KMS-11 (cell line): ENCODE measurements around the gene ECE1.
"Not testable (repeated sequence)": the region's sequence is repeated elsewhere in the genome, so short reads cannot be mapped to it uniquely, and the experiment has no call there.

Source experiments
- H2AFZ ChIP-seq: fragments of 200-600 bp; sonication (generic); 2 replicates; pipeline ENCODE4 v1.6.1; 2016; ENCODE audit warnings: antibody characterized with exemption, mixed run types, low read depth
- H3K27ac ChIP-seq: fragments of 200-600 bp; sonication (generic); 2 replicates; pipeline ENCODE4 v1.6.1; 2016; ENCODE audit warnings: mild to moderate bottlenecking, mixed run types
- H3K27me3 ChIP-seq: fragments of 200-600 bp; sonication (generic); 2 replicates; pipeline ENCODE4 v1.6.1; 2017; ENCODE audit warnings: mild to moderate bottlenecking, low read depth, mixed run types, moderate library complexity; ENCODE audit not compliant: insufficient read depth
- H3K36me3 ChIP-seq: fragments of 200-600 bp; sonication (generic); 2 replicates; pipeline ENCODE4 v1.6.1; 2017; ENCODE audit warnings: mild to moderate bottlenecking, mixed run types; ENCODE audit not compliant: insufficient read depth
- H3K4me1 ChIP-seq: fragments of 200-600 bp; sonication (generic); 2 replicates; pipeline ENCODE4 v1.6.1; 2016; ENCODE audit warnings: mild to moderate bottlenecking, low read depth, mixed run types; ENCODE audit not compliant: poor library complexity, severe bottlenecking
- H3K4me2 ChIP-seq: fragments of 200-600 bp; sonication (generic); 2 replicates; pipeline ENCODE4 v1.7.0; 2016; ENCODE audit warnings: mild to moderate bottlenecking, mixed run types
- H3K4me3 ChIP-seq: fragments of 200-600 bp; sonication (generic); IDR thresholded peaks from 2 replicates; pipeline ENCODE4 v1.6.1; 2017; ENCODE audit warnings: low read depth, low read length, mixed read lengths; ENCODE audit not compliant: insufficient read depth
- H3K79me2 ChIP-seq: fragments of 200-600 bp; sonication (generic); 2 replicates; pipeline ENCODE4 v1.6.1; 2016; ENCODE audit warnings: low read depth, mixed run types; ENCODE audit not compliant: insufficient read depth
- H3K9ac ChIP-seq: fragments of 200-600 bp; sonication (generic); 2 replicates; pipeline ENCODE4 v1.6.1; 2016; ENCODE audit warnings: mild to moderate bottlenecking, mixed run types
- H4K20me1 ChIP-seq: fragments of 200-600 bp; sonication (generic); 2 replicates; pipeline ENCODE4 v1.6.1; 2016; ENCODE audit warnings: mild to moderate bottlenecking, mixed run types; ENCODE audit not compliant: insufficient read depth
- CTCF ChIP-seq: fragments of 200-600 bp; sonication (generic); conservative IDR thresholded peaks from 2 replicates; pipeline ENCODE4 v1.6.1; 2017; ENCODE audit warnings: low read depth, mild to moderate bottlenecking, antibody characterized with exemption, low read length, moderate library complexity, mixed read lengths

ECE1 gene

GRCh38 chr1:21283524-21283923, 6.7 kb downstream of the ECE1 start:
- Histone ChIP-seq H3K4me2 (no peak overlapping the region), H4K20me1 (no peaks in the 10 kb centered on the region), H3K79me2 (no peaks in the 10 kb centered on the region), H3K4me1 (peaks cover 7% of the 10 kb centered on the region), H2AFZ (no peak overlapping the region), H3K4me3 (no peak overlapping the region), H3K27me3 (no peaks in the 10 kb centered on the region), H3K9ac (no peak overlapping the region), H3K27ac (no peak overlapping the region), H3K36me3 (no peaks in the 10 kb centered on the region)
- TF ChIP-seq CTCF: no peak

DNA sequence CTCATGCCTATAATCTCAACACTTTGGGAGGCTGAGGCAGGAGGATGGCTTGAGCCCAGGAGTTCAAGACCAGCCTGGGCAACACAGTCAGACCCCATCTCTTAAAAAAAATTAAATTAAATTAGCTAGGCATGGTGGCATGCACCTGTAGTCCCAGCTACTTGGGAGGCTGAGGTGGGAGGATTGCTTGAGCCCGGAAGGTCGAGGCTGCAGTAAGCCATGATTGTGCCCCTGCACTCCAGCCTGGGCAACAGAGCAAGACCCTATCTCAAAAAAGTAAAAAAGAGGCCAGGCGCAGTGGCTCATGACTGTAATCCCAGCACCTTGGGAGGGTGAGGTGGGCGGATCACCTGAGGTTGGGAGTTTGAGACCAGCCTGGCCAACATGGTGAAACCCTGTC, 8.2 kb downstream of the ECE1 start:
- not testable (repeated sequence) for H3K4me3 ChIP-seq, H4K20me1 ChIP-seq, H3K27me3 ChIP-seq, H3K79me2 ChIP-seq, H3K36me3 ChIP-seq, H2AFZ ChIP-seq, H3K4me2 ChIP-seq, H3K27ac ChIP-seq, H3K9ac ChIP-seq, H3K4me1 ChIP-seq

DNA sequence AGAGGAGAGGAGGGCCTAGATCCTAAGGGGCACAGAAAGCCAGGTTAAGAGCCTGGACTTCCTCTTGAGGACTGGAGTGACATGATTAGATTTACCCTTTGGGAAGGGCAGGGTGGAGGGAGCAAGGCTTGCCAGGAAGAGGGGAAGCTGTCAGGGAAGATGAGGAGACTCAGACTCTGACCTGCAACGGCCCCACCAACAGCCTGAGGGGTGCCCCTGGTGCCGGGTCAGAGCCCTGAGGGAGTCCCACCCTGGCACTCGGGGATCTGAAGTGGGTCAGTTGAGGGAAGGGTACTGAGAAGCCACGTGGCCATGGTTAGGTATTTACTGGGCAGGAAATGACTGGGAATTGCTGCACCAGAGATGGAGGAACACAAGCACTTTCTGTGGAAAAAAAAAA, 9.8 kb downstream of the ECE1 start:
- H3K79me2 ChIP-seq: no peaks in the 10 kb centered on the region
- no peaks in the 10 kb centered on the region for H3K27me3 ChIP-seq
- no peak overlapping the region for H3K4me2 ChIP-seq
- H3K27ac ChIP-seq: no peak overlapping the region
- H4K20me1 ChIP-seq: no peaks in the 10 kb centered on the region
- no peaks in the 10 kb centered on the region for H3K36me3 ChIP-seq
- H3K9ac ChIP-seq: no peak overlapping the region
- H2AFZ ChIP-seq: no peak overlapping the region
- no peak for TF ChIP-seq CTCF
- H3K4me3 ChIP-seq: no peak overlapping the region
- H3K4me1 ChIP-seq: no peaks in the 10 kb centered on the region

DNA sequence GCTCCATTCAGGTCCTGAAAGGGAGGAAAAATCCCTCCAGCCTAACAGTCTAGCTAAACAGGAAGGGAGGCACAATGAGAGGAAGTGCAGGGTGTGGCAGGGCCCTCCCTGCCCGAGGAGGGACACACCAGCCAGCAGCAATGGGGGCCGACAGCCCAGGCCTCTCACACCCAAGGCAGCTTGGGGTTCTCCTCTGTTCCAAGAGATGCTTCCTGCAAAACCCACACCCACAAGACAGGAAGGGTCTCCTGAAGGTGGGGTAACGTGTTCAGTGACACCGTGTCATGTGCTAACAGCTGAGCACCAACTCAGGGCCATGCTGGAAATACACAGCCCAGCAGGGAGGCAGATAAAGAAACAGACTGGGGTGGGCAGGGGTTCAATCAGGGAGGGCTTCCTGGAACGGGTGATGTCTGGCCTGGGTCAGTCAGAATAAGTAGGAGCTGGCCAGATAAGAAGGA, 10.2 kb downstream of the ECE1 start:
- H3K27ac ChIP-seq: no peak overlapping the region
- no peak overlapping the region for H3K4me2 ChIP-seq
- no peak overlapping the region for H2AFZ ChIP-seq
- H3K27me3 ChIP-seq: no peaks in the 10 kb centered on the region
- no peaks in the 10 kb centered on the region for H3K36me3 ChIP-seq
- TF ChIP-seq CTCF: no peak
- H3K4me1 ChIP-seq: no peaks in the 10 kb centered on the region
- no peaks in the 10 kb centered on the region for H3K79me2 ChIP-seq
- no peak overlapping the region for H3K9ac ChIP-seq
- no peak overlapping the region for H3K4me3 ChIP-seq
- no peaks in the 10 kb centered on the region for H4K20me1 ChIP-seq

- Histone ChIP-seq H3K4me1 (no peaks in the 10 kb centered on the region), H4K20me1 (no peaks in the 10 kb centered on the region), H3K9ac (no peak overlapping the region), H3K4me2 (no peak overlapping the region), H3K79me2 (no peaks in the 10 kb centered on the region), H2AFZ (no peak overlapping the region), H3K27ac (no peak overlapping the region), H3K36me3 (no peaks in the 10 kb centered on the region), H3K27me3 (no peaks in the 10 kb centered on the region), H3K4me3 (no peak overlapping the region)
- no peak for TF ChIP-seq CTCF
Measured at GRCh38 chr1:21278860-21279845, 11.1 kb downstream of the ECE1 start.
